ENCODE measurements around the gene RBFOX2. TPM values are rescaled to one million over a fixed set of nuclear protein-coding genes. Genes with fewer than 3 reads are reported as not detected.
A peak's percentile ranks its signal among the peaks of the same experiment; 100 is the strongest.
"Not testable (repeated sequence)": the region's sequence is repeated elsewhere in the genome, so short reads cannot be mapped to it uniquely, and the experiment has no call there.

The RBFOX2 gene, protein sequence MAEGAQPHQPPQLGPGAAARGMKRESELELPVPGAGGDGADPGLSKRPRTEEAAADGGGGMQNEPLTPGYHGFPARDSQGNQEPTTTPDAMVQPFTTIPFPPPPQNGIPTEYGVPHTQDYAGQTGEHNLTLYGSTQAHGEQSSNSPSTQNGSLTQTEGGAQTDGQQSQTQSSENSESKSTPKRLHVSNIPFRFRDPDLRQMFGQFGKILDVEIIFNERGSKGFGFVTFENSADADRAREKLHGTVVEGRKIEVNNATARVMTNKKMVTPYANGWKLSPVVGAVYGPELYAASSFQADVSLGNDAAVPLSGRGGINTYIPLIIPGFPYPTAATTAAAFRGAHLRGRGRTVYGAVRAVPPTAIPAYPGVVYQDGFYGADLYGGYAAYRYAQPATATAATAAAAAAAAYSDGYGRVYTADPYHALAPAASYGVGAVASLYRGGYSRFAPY
- total RNA-seq (2014; rRNA removed; shearing (Covaris generic)), result 48.4 and 54.4 TPM in 2 replicates
- polyA plus RNA-seq (2014; cell fraction: nucleus; rRNA removed), result 28.0 and 30.9 TPM in 2 replicates

DNA sequence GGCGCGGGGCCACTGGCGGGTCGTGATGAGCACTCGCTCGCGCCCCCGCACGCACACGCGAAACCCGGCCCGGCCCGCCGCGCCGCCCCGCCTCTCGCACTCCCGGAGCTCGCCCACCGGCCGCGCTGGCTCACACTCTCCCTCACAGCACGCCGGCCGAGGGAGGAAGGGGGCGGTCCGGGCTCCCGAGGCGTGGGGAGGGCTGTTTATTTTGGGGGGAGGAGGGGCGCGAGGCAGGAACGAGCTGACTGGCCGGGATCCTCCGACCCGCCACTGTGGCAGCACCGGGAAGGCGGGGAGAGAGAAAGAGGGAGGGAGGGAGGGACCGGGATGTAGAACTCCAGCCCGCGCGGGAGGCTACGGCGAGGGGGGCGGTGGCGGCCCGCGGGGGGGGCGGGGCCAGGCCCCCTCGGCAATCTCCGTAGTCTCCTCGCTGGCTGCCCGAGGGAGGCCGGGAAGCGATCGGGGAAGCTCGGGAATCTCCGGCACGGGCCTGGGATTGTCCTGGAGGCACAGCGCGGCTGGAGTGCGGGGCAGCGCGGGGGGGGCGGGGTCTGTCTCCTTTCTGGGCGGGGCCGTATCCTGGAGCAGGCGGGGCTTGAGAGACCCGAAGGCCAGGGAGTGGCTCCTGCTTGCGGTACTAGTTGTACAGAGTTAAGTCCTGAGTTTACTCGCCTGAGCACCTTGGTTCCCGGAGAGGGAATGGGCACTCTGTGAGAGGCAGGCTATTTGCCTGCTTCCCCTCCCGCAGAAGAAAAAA is at the start of gene RBFOX2:
Gene RBFOX2, minus strand, starts transcription at position 179 of the 760 bp plus-strand sequence. CDS start 399 bp downstream, outside the sequence.
- peak; percentile 90 for DNase-seq (ENCODE audit: extremely low read depth, low read depth)

DNA sequence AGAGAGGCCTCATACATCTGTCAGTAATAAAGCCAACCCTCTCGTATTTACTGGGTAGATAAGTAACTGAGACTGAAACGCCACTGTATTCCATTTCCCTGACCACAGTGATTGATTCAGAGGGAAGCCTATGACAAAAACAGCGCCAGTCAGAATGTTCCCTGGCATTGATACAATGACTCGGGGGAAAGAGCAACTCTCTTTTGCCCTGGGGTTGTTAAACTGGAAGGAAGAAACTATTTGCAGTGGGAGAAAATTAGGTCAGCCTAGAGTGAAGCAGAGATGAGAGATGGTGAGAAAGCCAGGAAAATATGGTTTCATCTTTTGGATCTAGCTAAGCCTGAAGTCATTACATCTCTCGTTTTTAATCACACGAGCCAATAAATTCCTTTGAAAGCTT is 48.6 kb upstream of the RBFOX2 start:
- no peak for DNase-seq (ENCODE audit: extremely low read depth, low read depth)

DNA sequence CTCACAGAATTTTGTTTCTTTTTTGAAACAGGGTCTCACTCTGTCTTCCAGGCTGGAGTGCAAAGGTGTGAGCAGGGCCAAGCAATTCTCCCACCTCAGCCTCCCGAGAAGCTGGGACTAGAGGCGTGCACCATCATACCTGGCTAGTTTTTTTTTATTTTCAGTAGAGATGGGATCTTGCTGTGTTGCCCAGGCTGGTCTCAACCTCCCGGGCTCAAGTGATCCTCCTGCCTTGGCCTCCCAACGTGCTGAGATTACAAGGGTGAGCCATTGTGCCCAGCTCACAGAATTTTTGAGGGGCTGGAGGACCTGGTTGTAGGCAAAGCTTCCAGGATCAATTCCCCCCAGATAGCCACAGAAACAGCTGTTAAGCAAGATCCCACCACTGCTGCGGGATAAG is 47.1 kb upstream of the RBFOX2 start:
- DNase-seq (ENCODE audit: extremely low read depth, low read depth), result no peak

DNA sequence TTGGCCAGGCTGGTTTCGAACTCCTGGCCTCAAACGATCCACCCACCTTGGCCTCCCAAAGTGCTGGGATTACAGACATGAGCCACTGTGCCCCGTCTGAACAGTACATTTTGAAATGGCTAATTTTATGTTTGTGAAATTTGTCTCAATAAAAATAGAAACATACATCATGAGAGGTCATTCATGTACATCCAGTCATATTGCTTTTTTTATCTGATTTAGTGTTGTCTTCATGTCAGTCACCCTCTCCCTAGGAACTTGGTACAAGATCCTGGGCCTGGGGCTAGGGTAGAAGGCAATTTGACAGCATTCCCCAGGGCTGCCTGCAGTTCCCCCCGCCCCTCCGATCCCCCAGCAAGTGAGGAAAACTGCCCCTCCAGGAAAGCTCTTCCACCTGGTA is 46.6 kb upstream of the RBFOX2 start:
- no peak for DNase-seq (ENCODE audit: extremely low read depth, low read depth)

DNA sequence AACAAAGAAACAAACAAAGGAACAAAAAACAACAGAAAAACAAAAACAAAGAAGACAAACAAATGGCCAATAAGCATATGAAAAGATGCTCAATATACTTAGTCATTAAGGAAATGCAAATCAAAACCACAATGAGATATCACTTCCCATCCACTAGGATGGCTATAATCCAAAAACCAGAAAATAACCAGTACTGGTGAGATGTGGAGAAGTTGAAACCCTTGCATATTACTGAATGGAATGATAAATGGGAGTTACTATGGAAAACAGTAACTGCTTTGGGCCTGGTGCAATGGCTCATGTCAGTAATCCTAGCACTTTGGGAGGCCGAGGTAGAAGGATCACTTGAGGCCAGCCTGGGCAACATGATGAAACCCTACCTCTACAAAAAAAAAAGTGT is 44.9 kb upstream of the RBFOX2 start:
- no peak for DNase-seq (ENCODE audit: extremely low read depth, low read depth)

DNA sequence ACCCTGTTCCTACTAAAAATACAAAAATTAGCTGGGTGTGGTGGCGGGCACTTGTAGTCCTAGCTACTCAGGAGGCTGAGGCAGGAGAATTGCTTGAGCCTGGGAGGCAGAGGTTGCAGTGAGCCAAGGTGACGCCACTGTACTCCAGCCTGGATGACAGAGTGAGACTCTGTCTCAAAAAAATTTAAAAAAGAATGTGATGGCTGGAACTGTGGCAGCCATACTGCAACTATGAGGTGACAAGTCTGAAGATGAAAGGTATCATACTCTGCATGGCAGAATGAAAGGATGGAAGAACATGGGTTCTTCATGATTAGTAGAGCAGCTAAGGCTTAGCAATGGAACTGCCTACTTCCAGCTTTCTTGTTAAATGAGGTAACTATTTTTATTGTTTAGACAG is 42.0 kb upstream of the RBFOX2 start:
- not testable (repeated sequence) for DNase-seq (ENCODE audit: extremely low read depth, low read depth)

DNA sequence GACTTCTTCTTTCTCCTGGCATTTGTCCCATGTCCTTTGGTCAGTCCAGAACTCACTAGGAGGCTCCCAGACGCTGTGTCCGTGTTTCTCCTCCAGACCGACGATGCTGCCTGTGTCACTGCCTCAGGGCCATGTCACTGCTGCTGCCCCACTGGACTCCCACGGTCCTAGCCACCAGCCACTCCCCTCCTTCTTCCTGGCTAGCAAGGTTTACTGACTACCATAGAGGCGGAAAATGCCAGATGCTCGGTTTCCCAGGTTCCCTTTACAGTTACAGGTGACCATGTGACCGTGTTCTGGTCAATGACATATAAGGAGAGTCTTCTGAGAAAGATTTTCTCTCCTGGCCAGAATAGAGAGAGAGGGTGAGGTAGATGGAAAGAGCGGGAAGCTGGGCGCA is 40.7 kb upstream of the RBFOX2 start:
- no peak for DNase-seq (ENCODE audit: extremely low read depth, low read depth)

DNA sequence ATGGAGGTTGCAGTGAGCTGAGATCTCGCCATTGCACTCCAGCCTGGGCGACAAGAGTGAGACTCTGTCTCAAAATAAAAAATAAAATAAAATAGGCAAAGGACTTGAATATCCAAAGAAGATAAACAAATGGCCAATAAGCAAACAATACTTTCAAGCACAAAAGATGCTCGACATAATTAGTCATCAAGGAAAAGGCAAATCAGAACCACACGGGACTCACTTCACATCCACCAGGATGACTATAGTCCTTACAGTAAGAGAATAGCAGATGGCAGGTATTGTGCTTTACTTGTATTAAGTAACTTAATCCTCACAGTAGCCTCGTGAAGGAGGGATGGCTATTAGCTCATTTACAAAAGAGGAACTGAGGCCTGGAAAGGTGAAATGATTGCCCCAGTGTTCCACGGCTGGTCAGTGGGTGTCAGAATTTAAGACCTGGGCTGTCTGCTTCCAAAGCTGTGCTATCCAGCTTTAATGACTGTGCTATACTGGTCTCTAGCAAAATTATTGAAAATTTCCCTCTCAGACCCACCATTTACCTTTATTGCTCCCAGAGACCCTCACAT is 40.2 kb upstream of the RBFOX2 start:
- no peak for DNase-seq (ENCODE audit: extremely low read depth, low read depth)

DNA sequence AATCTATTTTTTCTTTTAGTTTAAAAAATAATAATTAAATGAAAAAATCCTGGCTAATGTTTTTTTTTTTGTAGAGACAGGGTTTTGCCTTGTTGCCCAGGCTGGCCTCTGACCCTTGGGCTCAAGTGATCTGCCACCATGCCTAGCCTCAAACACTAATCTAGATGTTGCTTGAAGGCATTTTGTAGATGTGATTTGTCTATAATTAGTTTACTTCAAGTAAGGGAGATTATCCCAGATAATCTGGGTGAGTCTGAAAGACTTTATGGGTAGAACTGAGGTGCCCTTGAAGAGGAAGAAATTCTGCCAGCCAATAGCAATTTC is 38.6 kb upstream of the RBFOX2 start:
- no peak for DNase-seq (ENCODE audit: extremely low read depth, low read depth)

DNA sequence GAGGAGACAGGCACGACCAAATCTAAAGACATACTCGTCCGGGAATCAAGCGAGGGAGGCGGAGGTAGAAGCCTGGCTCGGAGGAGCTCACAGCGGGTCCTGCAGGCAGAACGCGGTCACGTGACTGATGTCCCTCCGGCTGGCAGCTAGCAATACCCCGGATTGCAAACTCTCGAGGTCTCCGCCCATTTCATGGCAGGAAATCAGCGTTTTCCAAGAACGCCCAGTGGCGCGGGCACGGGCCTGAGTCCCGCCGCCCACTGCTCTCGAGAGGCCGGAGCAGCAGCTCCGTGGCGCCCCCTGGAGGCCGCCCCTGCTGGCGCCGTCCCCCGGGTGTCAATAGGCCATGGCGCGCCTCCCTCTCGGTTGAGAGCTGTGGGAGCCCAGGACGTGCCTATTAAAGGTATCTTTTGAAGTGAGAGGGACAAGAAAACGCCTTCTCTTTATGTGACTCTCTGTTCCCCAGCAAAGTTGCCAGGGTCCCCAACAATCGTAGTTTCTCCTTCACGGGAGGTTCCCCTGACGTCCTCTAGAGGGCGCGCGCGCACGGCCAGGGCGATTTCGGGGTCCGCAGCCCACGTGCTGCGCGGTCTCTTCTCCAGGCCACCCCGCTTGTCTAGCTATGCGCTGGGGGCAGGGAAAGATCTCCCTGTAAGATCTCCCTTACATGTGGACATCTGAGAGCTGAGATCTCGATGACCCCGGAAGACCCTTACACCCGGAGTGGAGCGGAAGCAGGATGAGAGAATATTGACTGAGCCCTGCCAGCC is 37.3 kb upstream of the RBFOX2 start:
- peak; percentile 84 for DNase-seq (ENCODE audit: extremely low read depth, low read depth)

DNA sequence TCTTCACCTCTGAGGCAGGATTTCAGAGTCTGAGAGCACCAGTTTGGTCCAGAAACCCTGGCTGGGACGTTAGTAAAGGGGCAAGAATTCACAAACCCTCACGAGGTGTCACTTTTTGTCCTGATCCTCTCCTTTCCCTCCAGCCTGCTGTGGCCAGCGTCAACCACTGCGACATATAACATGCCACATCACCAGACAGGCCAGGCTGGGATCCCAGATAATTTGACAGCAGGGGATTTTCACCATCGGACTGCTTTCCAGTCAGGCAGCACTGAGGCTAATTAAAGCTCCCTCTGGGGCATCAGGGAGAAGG is 36.8 kb upstream of the RBFOX2 start:
- DNase-seq (ENCODE audit: extremely low read depth, low read depth), result no peak

DNA sequence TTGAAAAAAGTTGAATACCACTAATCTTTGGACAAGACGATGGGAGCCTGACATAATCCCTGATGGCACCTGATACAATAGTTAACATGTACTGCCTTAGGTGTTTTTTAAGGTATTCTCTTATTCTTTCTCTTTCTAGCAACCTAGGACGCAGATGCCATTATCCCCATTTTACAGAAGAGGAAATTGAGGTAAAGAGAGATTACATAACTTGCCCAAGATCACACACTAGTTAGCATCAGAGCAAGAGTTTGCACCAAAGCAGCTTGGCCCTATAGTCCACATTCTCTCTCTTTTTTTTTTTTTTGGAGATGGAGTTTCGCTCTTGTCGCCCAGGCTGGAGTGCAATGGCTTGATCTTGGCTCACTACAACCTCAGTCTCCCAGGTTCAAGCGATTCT is 35.7 kb upstream of the RBFOX2 start:
- no peak for DNase-seq (ENCODE audit: extremely low read depth, low read depth)

DNA sequence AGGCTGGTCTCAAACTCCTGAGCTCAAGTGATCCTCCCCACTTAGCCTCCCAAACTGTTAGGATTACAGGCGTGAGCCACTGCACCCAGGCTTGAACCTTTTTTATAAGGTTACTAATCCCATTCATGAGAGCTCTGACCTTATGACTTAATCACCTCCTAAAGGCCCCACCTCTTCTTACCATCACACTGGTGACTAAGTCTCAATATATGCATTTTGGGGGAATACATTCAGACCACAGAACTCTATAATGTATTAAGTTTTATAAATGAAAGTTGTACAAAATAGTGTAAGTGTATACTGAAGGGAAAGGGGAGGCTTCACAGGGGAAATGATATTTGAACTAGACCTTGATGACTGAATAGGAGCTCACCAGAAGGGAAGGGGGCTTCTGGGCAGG is 28.4 kb upstream of the RBFOX2 start:
- no peak for DNase-seq (ENCODE audit: extremely low read depth, low read depth)

DNA sequence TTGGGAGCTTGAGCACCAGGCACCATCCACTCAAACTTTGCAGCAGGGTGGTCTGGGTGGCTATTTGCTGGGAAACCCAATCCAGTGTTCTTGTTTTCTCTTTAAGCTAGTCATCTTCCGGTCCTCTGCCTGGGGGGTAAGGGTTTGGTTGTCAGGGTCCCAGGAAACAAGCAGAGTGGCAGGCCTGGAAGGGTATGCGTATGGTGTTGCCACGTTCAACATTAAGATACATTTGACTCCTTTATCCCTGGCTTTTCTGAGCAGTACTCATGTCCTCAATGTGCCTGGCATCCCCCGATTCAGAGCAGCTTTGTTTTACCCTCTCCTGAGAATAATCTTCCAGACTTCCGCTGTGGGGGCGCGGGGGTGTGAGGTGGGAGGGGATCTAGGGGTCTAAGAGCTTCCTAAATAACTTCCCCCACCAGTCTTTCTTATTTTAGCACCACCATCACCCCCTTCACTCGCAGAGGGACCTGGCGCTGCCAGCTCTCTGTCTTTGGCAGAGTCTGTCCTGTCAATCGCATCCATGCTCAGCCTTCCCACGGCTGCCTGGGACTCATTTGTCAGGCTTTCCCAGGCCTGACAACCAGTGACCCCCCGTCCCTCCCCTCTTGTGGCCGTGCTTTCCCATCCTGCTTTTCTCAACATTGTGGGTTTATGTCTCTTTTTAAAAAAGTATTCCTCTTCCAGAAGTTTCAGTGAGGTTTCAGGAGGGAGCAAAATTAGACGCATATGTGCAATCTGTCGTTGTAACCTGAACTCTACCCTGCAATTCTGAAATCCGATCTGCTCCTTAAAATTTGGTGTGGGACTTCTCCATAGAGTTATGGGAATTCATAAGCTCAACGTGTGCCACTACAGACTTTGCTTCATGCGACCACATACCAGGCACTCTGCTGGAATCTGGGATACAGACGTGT is 27.0 kb upstream of the RBFOX2 start:
- no peak for DNase-seq (ENCODE audit: extremely low read depth, low read depth)

DNA sequence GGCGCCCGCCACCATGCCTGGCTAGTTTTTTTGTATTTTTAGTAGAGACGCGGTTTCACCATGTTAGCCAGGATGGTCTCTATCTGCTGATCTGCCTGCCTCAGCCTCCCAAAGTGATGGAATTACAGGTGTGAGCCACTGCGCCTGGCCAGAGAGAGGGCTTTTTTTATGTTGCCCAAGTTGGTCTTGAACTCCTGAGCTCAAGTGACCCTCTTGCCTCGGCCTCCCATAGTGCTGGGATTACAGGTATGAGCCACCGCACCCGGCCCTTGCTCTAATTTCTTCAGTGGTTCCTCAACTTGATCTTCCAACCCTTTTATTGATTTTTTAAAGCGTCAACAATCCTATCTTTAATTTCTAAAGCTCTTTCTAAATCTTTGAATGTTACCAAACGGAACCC is 25.8 kb upstream of the RBFOX2 start:
- not testable (repeated sequence) for DNase-seq (ENCODE audit: extremely low read depth, low read depth)

DNA sequence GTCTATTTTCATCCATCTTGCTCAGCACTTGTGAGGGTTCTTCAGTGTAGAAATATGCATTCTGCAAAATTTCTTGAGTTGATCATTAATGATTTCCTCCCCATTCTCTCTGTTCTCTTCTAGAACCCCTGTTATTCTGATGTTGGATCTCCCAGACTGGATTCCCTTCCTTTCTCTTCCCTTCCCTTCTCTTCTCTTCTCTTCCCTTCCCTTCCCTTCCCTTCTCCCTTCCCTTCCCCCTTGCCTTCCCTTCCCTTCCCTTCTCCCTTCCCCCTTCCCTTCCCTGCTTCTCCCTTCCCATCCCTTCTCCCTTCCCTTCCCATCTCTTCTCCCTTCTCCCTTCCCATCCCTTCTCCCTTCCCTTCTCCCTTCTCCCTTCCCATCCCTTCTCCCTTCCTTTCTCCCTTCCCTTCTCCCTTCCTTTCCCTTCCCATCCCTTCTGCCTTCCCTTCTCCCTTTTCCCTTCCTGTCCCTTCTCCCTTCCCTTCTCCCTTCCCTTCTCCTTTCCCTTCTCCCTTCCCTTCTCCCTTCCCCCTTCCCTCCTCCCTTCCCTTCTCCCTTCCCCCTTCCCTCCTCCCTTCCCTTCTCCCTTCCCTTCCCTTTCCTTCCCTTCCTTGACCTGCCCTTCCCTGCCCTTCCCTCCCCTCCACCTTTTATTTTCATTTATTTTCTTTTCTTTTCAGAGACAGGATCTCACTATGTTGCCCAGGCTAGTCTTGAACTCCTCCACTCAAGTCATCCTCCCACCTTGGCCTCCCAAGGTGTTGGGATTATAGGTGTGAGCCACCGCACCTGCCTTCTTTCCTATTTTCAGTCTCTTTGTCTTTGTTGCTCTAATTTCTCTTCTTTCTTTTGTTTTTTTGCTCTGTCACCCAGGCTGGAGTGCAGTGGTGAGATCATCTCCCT is 24.9 kb upstream of the RBFOX2 start:
- DNase-seq (ENCODE audit: extremely low read depth, low read depth), result no peak

DNA sequence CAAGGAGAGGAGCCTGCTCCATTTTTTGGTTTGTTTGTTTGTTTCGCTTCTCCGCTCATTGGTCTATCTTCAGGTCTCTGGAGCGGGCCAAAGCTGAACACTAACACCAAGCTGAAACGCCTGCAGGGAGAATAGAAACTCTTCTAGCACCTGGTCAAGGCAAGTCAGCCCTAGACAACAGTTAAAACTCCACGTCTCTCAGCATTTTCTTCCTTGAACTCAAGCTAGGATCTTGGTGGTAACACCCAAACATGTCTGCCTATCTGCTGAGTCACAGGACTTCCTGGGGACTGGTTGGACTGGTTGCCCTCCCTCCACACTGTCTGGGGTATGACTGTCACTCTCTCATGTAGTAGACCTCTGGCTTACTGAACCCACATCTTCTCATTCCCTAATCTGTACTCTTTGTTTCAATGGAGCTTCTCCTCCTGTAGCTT is 23.9 kb upstream of the RBFOX2 start:
- no peak for DNase-seq (ENCODE audit: extremely low read depth, low read depth)

DNA sequence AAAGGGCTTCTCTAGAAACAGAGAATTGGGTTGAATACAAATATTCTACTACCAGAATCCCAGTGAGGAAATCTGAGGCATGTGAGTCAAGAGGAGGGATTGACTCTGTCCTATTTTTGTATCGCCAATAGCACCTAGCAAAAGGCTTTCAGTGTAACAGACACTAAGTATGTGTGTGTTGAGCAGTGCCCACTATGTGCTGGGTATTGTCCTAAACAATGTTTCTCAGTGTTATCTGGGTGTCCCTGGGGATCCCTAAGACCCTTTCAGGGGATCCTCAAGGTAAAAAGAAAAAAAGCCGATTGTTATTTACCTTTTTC is 21.0 kb upstream of the RBFOX2 start:
- no peak for DNase-seq (ENCODE audit: extremely low read depth, low read depth)
